ENCODE measurements around the gene B3GALT6. TPM values are rescaled to one million over a fixed set of nuclear protein-coding genes. Genes with fewer than 3 reads are reported as not detected.
A peak's percentile ranks its signal among the peaks of the same experiment; 100 is the strongest.

Gene B3GALT6
- total and polyA plus RNA-seq, 5 donors = 9.1 to 13.3 (median 11.1) TPM

DNA sequence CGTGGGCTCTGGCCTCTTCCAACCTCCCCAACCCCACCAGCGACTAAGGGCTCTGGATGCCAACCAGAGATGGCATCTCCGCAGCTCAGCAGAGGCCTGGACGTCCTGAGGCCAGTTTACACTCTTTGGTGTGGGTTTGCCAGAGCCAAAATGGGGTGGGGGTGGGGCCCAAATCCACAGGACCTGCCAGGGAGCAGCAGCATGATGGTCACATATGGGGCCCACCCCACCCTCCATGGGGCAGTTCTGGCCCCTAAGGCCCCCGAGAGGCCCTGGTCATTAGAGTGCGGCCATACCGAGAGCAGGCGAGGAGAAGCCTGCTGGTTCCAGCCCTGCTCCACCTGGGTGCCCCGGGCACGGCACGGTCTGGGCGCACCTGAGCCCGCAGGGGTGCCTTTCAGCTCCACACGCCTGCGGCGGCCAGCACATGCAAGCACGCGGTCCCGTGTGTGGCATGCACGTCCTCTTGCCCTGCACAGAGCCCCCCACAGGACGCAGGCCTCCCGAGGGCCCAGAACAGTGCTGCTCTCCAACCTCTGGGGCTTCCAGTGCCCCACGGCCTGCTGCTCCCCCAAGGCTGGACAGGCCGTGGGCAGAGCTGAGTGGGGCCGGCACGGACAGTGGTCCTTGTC lies 9.7 kb downstream of the B3GALT6 start:
- no peaks in the 10 kb centered on the region for H3K9me3 ChIP-seq (ENCODE audit: control insufficient read depth, low read length)
- no peak for DNase-seq
- no peaks in the 10 kb centered on the region for H3K27me3 ChIP-seq (ENCODE audit: control insufficient read depth, insufficient read depth)
- intact Hi-C loops (cut with DNase I) = no loop called here
- 86% methylated on average over 26 of the region's 26 CpGs for WGBS
- no peak overlapping the region for H3K27ac ChIP-seq (ENCODE audit: low read length)
- H3K4me3 ChIP-seq (ENCODE audit: low read length) = no peak overlapping the region
- H3K4me1 ChIP-seq (ENCODE audit: control insufficient read depth, insufficient read depth, low read length) = no peaks in the 10 kb centered on the region
- no peak for ATAC-seq

DNA sequence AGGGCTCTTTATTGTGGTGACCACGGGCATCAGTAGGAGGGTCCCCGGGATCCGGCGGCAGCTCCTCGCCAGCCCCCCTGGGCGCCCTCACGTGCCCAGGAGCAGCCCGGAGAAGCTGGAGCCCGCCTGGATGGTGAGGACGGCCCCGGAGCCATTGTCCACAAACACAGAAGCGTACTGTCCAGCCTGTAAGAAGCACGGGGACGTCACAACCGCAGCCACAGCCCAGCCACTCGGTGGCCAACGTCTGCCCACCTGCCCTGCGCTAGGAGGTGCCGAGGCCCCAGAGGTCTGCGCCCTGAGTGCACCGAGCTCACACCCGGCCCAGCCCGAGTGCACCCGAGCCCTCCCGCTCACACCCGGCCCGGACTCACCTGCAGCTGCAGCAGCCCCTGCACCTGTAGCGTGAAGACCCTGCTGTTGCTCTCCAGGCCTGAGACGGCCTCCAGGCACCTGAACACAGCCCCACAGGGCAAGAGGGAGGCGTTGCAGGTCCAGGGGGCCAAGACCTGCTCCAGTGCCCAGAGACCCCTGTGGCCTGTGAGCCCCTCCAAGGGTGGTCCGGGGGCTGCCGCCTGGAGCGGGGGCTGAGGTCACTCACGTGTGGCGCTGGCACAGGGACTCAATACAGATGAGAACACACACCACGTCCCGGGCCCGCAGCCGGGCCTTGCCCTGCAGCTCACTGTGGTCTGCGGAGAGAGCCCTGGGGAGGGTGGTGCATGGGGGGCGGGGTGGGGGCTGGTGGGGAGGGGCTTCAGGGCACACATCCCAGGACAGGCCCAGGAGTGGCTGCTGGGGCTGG lies 10.6 kb downstream of the B3GALT6 start:
- no peaks in the 10 kb centered on the region for H3K27me3 ChIP-seq (ENCODE audit: control insufficient read depth, insufficient read depth)
- WGBS = 88% methylated on average over 41 of the region's 41 CpGs
- H3K4me1 ChIP-seq (ENCODE audit: control insufficient read depth, insufficient read depth, low read length) = no peaks in the 10 kb centered on the region
- H3K27ac ChIP-seq (ENCODE audit: low read length) = no peak overlapping the region
- intact Hi-C loops (cut with DNase I) = no loop called here
- H3K9me3 ChIP-seq (ENCODE audit: control insufficient read depth, low read length) = no peaks in the 10 kb centered on the region
- H3K4me3 ChIP-seq (ENCODE audit: low read length) = no peak overlapping the region
- ATAC-seq = no peak
- DNase-seq = no peak

DNA sequence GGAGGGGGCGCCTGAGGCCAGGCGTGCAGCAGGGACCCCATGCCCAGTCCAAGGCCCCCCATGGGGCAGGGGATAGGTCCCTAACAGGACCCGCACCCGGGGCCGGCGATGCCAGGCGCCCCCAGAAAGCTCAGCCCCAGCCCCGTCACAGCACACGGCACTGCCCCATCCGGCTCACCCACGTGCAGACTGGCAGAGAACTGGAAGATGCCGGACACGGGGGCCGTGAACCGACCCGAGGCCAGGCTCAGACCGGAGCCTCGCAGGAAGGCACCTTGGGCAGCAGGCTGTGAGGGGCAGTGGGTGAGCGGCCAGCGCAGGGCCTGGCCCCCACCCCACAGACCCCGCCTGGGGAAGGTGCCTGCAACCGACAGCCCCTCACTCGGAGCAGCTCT lies 11.2 kb downstream of the B3GALT6 start:
- ATAC-seq (no peak), DNase-seq (no peak)
- H3K4me3 ChIP-seq (ENCODE audit: low read length) = no peak overlapping the region
- no peaks in the 10 kb centered on the region for H3K27me3 ChIP-seq (ENCODE audit: control insufficient read depth, insufficient read depth)
- intact Hi-C loops (cut with DNase I) = no loop called here
- H3K4me1 ChIP-seq (ENCODE audit: control insufficient read depth, insufficient read depth, low read length) = no peaks in the 10 kb centered on the region
- H3K27ac ChIP-seq (ENCODE audit: low read length) = no peak overlapping the region
- 87% methylated on average over 23 of the region's 23 CpGs for WGBS
- H3K9me3 ChIP-seq (ENCODE audit: control insufficient read depth, low read length) = no peaks in the 10 kb centered on the region

DNA sequence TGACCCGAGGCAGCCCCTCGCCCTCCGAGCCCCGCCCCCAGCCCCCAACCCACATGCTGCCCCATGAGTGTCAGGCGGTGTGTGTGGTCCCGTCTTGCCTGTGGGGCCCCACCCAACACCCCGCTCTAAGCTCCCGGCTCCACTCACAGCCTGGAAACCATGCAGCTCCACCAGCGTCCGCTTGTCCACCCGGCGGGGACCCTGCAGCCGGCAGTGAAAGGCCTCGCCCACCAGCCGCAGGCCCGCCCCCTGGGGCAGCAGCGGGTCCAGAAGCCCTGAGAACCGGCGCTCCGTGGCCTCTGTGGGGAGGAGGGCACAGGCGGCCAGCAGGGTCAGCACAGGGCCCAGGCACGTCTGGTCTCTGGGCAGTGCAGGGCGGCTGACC lies 11.8 kb downstream of the B3GALT6 start:
- DNase-seq (no peak), ATAC-seq (no peak)
- 57% methylated on average over 23 of the region's 23 CpGs for WGBS
- Histone ChIP-seq H3K27me3 (ENCODE audit: control insufficient read depth, insufficient read depth) (no peaks in the 10 kb centered on the region), H3K4me3 (ENCODE audit: low read length) (no peak overlapping the region), H3K27ac (ENCODE audit: low read length) (no peak overlapping the region), H3K4me1 (ENCODE audit: control insufficient read depth, insufficient read depth, low read length) (no peaks in the 10 kb centered on the region), H3K9me3 (ENCODE audit: control insufficient read depth, low read length) (no peaks in the 10 kb centered on the region)
- intact Hi-C loops (cut with DNase I) = no loop called here

DNA sequence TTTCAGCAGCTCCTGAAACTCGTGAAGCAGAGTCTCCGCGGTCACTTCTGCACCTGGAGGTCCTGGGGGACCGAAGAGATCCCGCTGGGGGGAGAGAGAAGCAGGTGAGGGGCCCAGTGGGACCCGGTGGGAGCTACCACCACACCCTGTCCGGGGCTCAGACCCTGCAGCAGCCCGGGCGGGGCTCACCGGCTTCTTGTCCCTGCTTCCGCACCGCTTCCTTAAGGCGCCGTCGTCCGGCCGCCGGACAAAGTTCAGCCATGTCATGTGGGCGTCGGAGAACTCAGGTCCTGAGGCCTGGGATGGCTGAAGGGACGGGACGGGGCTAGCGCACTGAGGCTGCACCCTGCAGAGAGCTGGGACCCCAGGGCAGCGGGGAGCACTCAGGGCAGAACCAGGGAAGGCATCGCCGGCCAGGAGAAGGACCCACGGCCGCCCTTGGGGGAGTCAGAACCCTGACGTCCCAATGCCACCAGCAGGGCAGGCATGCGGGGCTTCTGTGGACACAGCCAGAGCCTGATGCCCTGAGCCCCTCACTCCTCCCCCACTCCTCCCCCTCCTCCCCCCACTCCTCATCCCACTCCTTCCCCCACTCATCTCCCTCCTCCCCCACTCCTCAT lies 12.3 kb downstream of the B3GALT6 start:
- intact Hi-C loops (cut with DNase I) = no loop called here
- DNase-seq (peak in 1 of 3 donors; percentile 52), ATAC-seq (peak in 1 of 2 donors; percentile 6)
- H3K27me3 ChIP-seq (ENCODE audit: control insufficient read depth, insufficient read depth) = no peaks in the 10 kb centered on the region
- H3K9me3 ChIP-seq (ENCODE audit: control insufficient read depth, low read length) = no peaks in the 10 kb centered on the region
- no peak overlapping the region for H3K4me3 ChIP-seq (ENCODE audit: low read length)
- H3K4me1 ChIP-seq (ENCODE audit: control insufficient read depth, insufficient read depth, low read length) = no peaks in the 10 kb centered on the region
- 67% methylated on average over 30 of the region's 30 CpGs for WGBS
- H3K27ac ChIP-seq (ENCODE audit: low read length) = no peak overlapping the region

DNA sequence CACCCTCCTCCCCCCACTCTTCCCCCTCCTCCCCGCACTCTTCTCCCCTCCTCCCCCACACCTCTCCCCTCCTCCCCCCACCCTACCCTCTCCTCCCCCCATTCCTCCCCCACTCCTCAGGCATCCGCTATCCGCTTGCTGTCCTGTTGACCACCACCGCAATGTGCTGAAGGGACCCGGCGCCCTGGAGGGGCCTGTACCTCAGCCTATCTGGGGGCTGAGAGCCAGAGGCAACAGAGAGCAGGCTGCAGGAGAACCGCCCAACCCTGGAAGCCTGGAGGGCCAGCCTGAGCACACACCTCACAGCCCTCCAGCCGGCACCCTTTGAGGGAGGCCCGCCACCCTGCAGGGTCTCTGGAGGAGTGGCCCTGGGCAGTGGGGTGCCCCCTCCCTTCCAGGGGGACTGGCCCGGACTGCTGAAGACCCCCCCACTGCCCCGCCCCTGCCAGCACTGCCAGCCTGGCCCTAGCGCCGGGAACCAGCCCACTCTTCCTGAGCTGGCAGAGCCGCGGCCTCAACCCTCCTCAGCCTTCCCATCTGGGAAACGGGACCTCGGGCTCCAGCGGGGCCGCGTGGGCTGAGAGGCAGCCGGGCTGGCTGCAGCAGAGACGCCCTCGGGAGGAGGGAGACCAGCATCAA lies 13.3 kb downstream of the B3GALT6 start:
- ATAC-seq (no peak), DNase-seq (peak in 1 of 3 donors; percentile 33)
- Histone ChIP-seq H3K4me3 (ENCODE audit: low read length) (no peak overlapping the region), H3K9me3 (ENCODE audit: control insufficient read depth, low read length) (no peaks in the 10 kb centered on the region), H3K27ac (ENCODE audit: low read length) (no peak overlapping the region), H3K4me1 (ENCODE audit: control insufficient read depth, insufficient read depth, low read length) (no peaks in the 10 kb centered on the region), H3K27me3 (ENCODE audit: control insufficient read depth, insufficient read depth) (no peaks in the 10 kb centered on the region)
- 66% methylated on average over 23 of the region's 23 CpGs for WGBS
- intact Hi-C loops (cut with DNase I) = loop anchor here in 1 of 4 donors (5.0 kb wide), 1 partner anchor 123 kb away; no protein-coding TSS in a partner anchor

DNA sequence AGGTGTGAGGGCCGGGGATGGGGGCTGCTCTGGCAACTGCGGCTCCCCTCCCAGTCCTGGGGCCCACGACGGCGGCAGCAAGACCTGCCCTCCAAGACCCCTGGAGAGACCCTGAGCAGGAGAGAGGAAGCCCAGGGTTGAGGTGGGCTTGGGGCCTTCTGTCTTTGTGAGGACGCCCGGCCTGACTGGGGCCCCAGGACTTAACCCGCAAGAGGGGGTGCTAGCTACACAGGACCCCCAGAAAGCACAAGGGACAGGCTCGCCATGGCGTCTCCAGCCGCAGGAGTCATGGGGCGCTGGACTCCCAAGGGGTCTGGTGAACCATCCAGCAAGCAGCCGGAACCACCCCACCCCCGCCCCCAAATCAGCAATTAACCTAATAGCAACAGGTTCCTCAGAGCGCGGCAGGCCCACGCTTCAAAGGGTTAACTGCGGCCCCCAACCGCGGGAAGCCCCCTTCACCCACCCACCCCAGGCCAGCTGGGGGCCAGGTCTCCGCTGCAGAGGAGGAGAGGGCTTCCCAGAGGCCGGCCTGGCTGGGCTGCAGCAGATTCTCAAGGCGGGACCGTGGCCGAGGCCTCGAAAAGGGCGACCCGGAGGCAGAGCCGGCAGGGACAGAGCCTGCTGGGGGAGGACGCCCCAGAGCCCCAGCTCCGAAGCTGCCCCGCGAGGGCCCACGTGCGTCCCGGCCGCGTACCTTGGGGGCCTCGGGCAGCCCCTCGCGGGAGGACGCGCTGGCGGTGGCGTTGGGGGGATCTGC lies 14.0 kb downstream of the B3GALT6 start:
- H3K4me3 ChIP-seq (ENCODE audit: low read length) = no peak overlapping the region
- DNase-seq (peak in 1 of 3 donors; percentile 29), ATAC-seq (no peak)
- intact Hi-C loops (cut with DNase I) = loop anchor here in 1 of 4 donors (5.0 kb wide), 1 partner anchor 124 kb away; no protein-coding TSS in a partner anchor
- H3K9me3 ChIP-seq (ENCODE audit: control insufficient read depth, low read length) = no peaks in the 10 kb centered on the region
- H3K27ac ChIP-seq (ENCODE audit: low read length) = no peak overlapping the region
- no peaks in the 10 kb centered on the region for H3K4me1 ChIP-seq (ENCODE audit: control insufficient read depth, insufficient read depth, low read length)
- 29% methylated on average over 45 of the region's 45 CpGs for WGBS
- H3K27me3 ChIP-seq (ENCODE audit: control insufficient read depth, insufficient read depth) = no peaks in the 10 kb centered on the region

DNA sequence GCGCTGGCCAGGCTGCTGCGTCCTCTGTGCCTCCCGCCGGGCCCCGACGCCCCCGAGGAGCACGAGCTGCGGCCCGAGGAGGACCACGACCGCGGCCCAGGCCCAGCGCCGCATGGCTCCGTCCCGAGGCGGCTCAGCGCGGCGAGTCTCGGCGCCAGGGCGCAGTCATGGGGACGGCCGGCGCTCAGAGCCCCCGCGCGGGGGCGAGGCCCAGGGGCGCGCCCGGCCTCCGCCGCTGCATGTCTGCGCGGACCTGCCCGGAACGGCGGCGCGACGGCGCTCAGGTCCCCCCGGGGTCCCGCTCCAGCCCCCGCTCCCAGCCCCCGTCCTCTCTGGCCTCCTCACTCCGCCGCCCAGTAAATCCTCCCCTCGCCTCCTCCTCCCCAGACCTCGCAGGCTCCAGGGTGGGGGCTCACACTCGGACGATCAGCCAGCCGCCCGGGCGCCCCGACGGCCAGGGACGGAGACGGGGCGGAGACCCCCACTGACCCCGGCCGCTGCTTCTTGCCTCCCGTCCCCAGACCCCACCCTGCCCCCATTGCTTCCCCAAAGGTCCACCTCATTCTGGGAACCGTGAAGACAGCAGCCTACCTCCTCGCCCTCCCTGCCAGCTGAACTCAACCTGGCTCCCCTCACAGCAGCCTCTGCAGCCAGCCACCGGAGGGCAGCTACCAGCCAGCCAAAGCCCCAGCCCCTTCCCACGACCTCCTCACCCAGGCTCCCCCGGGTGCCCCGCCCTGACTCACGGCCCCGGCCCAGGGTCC lies 14.7 kb downstream of the B3GALT6 start, which contains the start of gene C1QTNF12:
C1QTNF12 (minus strand) TSS at position 146 of the 764 bp plus-strand sequence; CDS start at position 114, 32 bp downstream.
- no peaks in the 10 kb centered on the region for H3K27me3 ChIP-seq (ENCODE audit: control insufficient read depth, insufficient read depth)
- H3K27ac ChIP-seq (ENCODE audit: low read length) = no peak within 1 kb of the TSS
- DNase-seq = peak in 1 of 3 donors; percentile 39
- no peak within 1 kb of the TSS for H3K4me3 ChIP-seq (ENCODE audit: low read length)
- no peak for ATAC-seq
- WGBS = 5% methylated on average over 74 of the region's 74 CpGs
- no peaks in the 10 kb centered on the region for H3K4me1 ChIP-seq (ENCODE audit: control insufficient read depth, insufficient read depth, low read length)
- intact Hi-C loops (cut with DNase I) = loop anchor here in 1 of 4 donors (5.0 kb wide), 1 partner anchor 124 kb away; no protein-coding TSS in a partner anchor
- no peaks in the 10 kb centered on the region for H3K9me3 ChIP-seq (ENCODE audit: control insufficient read depth, low read length)

DNA sequence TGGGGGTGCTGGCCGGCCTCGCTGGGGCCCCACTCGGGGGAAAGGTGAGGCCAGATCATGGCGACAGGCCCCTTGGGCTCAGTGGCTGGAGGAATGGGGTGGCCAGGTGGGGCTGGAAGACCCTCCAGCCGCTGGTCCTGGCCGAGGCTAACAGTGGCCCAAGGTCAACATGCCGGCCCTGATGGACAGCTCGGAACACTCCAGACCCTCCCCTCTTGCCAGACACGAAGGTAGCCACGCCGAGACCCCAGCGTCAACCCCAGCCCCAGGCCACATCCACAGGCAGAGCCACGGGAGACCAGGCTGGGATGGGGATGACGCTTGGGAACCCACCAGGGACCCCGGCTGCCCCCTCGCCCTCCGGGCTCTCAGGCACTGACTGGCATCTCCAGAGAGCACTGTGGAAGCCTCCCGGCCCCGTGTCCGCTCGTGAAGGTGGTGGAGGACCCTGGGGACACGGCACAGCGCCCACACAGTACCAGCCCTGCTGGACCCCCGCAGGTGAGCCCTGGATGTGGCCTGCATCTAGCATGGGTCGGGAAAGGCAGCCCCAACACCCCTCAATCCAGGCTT lies 15.4 kb downstream of the B3GALT6 start:
- no peaks in the 10 kb centered on the region for H3K9me3 ChIP-seq (ENCODE audit: control insufficient read depth, low read length)
- no peaks in the 10 kb centered on the region for H3K27me3 ChIP-seq (ENCODE audit: control insufficient read depth, insufficient read depth)
- H3K4me1 ChIP-seq (ENCODE audit: control insufficient read depth, insufficient read depth, low read length) = no peaks in the 10 kb centered on the region
- 67% methylated on average over 25 of the region's 25 CpGs for WGBS
- no peak overlapping the region for H3K27ac ChIP-seq (ENCODE audit: low read length)
- intact Hi-C loops (cut with DNase I) = loop anchor here in 1 of 4 donors (5.0 kb wide), 1 partner anchor 125 kb away; no protein-coding TSS in a partner anchor
- ATAC-seq (peak in 1 of 2 donors; percentile 13), DNase-seq (peak in 1 of 3 donors; percentile 47)
- no peak overlapping the region for H3K4me3 ChIP-seq (ENCODE audit: low read length)
